SKM-1 treated with dmso at 0.1 percent for 144 hours (cell line): ENCODE measurements around the gene GGTLC1.

Experiments used
- DNase-seq: peaks from one replicate; lab custom pipeline; 2025; ENCODE audit not compliant: unreplicated experiment; lab: John Stamatoyannopoulos, UW

The GGTLC1 gene

GRCh38 chr20:23966927-23967615, 21.5 kb downstream of the GGTLC1 start:
- no peak for DNase-seq

GRCh38 chr20:23966298-23966697, 22.3 kb downstream of the GGTLC1 start:
- no peak for DNase-seq

GRCh38 chr20:23963941-23964340, 24.6 kb downstream of the GGTLC1 start:
- DNase-seq: no peak

- DNase-seq: no peak
Observed at GRCh38 chr20:23962272-23962671, 26.3 kb downstream of the GGTLC1 start.

- no peak for DNase-seq
Observed at GRCh38 chr20:23959054-23959453, 29.5 kb downstream of the GGTLC1 start.

- no peak for DNase-seq
Observed at GRCh38 chr20:23955896-23956295, 32.7 kb downstream of the GGTLC1 start.

GRCh38 chr20:23954008-23954745, 34.4 kb downstream of the GGTLC1 start:
- no peak for DNase-seq

GRCh38 chr20:23946206-23946605, 42.4 kb downstream of the GGTLC1 start:
- no peak for DNase-seq

- no peak for DNase-seq
Observed at GRCh38 chr20:23943304-23943703, 45.3 kb downstream of the GGTLC1 start.

GRCh38 chr20:23939641-23940040, 48.9 kb downstream of the GGTLC1 start:
- no peak for DNase-seq

GRCh38 chr20:23939063-23939462, 49.5 kb downstream of the GGTLC1 start:
- DNase-seq: no peak

GRCh38 chr20:23938118-23938438, 50.5 kb downstream of the GGTLC1 start:
- DNase-seq: no peak

GRCh38 chr20:23937303-23938117, 51.1 kb downstream of the GGTLC1 start:
- DNase-seq: peak; percentile 10
